OCI-M1 (cell line): ENCODE measurements around the gene METTL8.
"Not testable (repeated sequence)": the region's sequence is repeated elsewhere in the genome, so short reads cannot be mapped to it uniquely, and the experiment has no call there.

Experiments
- DNase-seq: peaks from one replicate; lab custom pipeline; 2025; lab: John Stamatoyannopoulos, UW

METTL8 gene

DNA sequence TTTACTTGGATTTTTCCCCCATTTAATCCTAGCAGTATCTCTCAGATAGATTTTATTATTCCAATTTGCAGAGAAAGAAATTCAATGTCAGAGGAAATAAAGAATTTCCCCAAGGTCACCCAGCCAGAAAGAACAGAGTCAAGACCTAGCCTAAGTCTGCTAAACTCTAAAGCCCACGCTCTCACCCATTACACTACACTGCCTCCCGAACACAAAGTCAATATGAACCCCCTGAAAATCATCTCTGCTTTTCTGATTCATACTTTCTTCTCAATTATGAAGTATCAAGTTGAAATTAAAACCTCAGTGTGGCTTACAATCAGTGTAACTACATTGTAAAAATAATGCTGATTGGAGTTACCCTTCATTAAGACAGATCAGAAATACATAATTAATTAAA is 89.6 kb downstream of the METTL8 start:
- no peak for DNase-seq

DNA sequence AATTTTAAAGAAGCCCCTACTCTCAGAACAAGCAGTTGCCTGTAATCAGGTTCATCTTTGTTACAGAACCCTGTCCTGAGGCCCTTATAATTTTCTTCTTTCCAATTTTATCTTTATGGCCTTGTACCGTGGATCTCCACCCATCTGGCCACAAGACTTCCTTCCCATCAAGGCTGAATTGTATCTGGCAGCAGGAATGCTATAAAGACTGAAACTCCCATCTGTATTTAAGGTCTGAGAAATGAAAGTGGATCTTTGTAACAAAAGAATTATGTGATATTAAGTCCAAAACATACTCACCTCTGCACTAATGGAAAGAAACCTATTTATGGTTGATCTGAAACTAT is 91.8 kb downstream of the METTL8 start:
- peak; percentile 51 for DNase-seq

DNA sequence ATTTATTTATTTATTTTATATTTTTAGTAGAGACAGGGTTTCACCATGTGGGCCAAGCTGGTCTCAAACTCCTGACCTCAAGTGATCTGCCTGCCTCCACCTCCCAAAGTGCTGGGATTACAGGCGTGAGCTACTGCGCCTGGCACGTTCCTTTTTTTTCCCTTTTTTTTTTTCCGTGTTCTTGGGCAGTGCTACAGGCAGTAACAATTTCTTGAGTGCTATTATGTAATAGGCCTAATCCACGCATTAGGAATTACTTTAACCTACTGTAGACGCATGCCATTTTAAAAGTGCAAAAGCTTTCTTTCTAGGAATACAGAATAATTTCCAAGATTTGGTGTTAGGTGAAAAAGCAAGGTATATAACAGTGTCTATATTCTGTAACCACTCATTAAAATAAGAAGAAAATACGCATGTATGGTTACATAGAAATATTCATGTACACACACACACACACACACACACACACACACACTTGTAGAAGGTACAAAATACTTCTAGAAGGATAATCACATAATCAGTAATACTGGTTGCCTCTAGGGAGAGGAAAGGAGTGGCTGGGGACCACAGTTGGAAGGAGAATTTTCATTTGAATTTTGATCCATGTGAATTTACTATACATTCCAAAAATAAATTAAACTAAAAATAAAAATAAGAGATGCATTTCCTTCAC is 92.3 kb downstream of the METTL8 start:
- peak; percentile 48 for DNase-seq

DNA sequence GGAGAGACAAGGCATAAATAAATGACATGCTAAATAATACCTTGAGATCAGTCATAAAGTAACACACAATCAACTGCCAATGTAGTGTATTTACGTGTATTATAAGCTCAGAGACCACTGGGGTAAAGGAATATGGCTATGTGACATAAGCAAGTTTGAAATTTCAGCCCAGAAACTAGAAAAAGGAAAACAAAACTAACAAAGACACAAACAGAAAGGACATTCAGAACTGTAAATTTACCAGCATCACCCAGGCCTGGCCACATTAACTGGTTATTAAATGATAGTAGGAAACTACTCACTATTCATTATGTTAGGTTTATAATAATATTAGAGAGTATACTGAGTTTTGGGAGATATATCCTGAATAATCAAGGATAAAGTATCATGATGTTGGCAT is 98.8 kb downstream of the METTL8 start:
- no peak for DNase-seq

DNA sequence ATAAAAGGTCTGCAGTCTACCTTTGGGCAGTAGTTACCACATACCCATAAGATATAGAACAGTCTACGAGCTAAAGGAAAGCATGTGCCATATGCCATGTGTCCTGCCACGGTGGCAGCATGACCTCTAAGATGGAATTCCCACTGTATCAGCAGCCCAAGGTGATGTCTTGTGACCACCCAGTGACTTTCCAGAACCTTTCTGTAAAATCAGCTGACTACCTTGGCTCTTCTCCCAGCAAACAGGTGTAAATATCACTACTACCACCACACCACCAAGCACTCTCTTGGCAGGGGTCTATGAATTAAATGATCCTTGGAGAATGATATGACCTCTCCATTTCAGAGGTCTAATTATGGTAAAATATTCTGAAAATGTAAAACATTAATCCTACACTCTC is 99.6 kb downstream of the METTL8 start:
- DNase-seq = no peak

DNA sequence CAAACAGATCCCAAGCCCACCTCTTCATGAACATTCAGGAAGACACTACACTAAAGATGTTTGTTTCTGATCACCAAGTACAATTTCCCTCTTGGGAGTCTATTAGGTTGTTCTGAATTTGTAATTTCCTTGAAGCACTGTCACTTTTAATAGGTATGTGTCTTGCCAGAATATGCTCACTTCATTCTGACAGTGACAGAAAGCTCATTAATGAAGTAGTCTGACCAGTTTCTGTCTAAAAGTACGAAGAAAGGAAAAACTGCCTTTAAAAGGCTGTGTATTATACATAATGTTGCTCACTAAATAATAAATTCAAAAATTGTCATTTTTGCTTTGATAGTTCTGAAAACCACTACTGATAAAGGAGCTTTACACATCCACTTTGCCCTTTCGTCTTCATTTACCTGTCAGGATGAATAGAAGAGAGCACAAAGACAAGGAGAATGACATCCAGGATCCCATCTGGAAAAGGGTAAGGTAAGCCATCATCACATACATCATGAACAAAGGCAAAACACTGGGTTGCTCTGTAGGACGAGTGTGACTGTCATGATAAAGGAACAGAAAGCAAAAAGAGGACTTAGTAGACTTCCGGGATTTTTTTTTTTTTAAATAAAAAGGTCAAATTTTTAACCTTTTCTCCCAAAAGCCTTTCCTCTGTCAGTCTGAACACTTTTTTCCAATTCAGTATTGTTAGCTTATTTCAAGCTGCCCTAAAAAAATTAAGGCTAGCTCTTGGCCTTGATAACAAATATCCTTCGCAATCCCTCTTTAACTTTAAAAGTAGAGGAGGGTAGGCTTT is 103.4 kb downstream of the METTL8 start:
- no peak for DNase-seq

DNA sequence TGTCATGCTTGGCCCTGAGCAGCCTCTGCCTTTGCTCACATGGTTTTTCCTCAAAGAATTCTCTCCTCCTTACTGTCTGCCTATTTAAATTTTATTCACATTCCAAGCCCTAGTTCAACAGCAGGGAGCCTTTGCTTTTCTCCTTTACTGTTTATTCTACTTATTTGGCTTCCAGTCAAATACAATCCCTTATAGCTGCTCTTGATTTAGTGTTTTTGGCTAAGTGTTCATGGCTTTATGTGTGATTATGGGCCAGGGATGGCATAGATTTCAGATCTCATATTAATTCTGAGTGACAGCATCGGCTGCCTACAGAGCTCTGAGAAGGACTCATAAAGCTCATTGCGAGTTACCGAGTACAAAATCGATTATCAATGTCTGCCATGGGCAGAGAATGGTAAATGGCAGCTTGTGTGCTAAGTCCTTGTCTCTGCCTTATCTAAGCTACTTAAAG is 106.7 kb downstream of the METTL8 start:
- DNase-seq = peak; percentile 21

DNA sequence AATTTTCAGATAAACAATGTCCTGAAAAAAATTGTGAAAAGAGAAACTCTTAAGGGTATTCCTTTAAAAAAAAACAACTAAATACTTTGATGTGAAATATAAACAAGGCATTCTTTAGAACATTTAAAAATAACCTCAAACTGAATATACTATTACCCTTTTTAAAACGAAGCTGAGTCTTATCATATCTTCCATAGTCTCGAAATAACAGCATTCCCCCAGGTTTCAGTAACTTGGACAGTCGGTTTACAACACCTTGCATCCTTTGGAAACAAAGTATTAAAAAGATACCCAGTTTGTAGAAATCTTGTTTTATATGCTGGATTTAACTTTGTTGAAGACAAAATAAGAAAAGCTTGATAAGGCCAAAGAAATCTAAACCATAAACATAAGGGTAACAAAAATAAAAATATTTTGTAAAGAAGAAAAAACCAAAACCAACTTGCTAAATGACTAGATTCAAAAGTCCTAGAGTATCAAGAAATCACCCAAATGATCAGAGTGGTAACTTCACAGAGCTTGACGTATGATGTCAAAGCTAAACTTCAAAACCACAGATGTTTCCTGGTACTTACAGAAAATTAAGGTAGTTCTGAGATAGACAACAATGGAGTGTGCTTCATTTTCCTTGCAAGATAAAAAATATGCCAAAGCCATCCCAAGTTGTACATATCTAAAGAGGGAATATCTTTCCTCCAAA is 107.8 kb downstream of the METTL8 start:
- DNase-seq = no peak

DNA sequence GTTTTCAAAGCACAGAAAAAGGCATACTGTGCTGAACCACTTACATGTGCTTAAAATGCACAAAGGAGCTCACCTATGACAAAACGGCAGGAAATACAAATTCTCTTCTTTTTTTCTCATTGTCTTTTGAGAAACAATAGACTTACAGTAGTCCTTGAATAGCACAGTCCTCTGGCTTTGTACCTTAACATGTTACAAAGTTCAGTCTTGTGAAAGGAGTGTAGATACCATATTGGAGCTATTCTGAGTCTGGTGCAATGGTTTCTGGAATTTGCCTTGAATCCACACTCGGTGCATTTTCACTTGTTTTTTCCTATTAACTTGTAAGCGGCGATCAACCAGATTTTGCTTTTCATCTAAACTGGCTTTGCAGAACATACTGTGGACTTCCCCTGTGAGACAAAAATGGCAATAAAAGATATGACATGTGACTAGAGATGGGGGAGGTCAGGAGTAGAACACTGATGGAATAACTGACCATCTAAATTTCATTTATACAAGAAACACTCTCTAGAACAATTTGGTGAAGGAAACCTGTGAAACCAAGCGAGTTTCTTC is 109.7 kb downstream of the METTL8 start:
- DNase-seq = peak; percentile 59

DNA sequence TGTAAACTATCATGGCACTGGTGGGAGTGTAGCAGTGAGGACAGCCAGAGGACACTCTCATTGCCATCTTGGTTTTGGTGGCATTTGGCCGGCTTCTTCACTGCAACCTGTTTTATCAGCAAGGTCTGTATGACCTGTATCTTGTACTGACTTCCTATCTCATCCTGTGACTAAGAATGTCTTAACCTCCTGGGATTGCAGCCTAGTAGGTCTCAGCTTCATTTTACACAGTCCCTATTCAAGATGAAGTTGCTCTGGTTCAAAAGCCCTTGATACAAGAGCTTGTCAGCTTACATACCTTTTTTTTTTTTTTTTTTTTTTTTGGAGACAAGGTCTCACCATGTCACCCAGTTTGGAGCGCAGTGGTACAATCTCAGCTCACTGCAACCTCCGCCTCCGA is 110.9 kb downstream of the METTL8 start:
- no peak for DNase-seq

DNA sequence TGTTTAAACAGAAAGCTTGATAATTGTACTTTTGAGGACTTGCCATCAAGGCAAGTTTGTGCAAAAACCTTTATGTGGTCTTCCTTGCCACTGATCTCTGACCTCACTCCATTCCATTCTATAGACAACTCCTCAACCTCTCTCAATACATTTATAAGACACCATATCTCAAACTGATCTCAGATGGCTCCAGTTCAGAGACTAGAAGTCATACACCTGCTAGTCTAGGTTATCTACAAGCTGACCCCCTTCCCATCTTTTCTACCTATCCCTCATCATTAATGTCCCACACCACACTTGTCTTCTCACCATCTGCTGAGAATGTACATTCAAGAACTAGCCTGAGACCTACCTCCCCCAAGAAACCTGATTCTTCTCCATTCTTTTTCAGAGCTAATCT is 113.1 kb downstream of the METTL8 start:
- no peak for DNase-seq

DNA sequence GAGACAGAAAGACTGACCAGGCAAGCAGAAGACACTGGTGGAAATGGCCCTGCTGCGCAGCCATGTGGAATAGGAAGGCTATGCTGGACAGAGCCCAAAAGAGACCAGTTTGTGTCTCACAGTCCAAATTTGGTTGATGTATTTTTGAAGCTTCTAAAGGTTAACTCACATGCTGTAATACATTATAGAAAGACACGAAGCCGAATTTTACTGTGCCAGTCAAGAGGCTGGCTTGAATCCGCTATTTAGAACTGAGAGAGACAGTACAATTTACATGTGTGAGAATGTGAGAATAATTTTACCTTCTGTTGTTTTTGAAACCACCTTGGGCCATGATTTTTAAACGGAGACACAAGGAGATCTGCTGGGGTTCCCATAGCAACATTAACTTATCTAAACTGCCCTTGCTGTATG is 113.6 kb downstream of the METTL8 start:
- no peak for DNase-seq

DNA sequence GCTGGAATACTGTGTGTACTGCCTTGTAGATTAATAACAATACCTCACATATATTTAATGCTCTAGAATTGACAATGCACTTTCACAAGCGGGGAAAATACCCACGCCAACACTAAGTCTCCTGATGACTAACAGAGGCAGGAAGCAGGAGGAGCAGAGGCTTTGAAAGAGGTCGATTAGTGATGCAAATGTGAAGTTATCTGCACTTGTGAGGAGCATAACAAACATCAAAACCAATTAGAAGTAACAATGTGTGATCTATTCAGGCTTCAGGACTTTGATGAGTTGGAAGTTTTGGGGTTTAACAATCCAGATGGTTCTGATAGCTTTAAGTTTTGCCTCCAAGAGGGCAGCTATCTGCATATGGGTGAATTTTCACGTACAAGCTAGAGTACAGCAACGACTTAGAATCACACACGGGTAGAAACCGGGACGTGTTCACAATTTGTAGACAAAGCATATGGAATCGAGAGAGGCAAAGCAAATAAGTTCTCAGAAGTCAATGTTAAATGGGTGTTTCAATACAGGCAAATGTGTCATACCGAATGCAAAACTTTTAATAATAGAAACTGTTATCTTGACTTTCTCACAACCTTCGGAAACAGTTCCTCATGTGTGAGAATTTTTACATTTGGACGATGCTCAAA is 114.5 kb downstream of the METTL8 start:
- no peak for DNase-seq

DNA sequence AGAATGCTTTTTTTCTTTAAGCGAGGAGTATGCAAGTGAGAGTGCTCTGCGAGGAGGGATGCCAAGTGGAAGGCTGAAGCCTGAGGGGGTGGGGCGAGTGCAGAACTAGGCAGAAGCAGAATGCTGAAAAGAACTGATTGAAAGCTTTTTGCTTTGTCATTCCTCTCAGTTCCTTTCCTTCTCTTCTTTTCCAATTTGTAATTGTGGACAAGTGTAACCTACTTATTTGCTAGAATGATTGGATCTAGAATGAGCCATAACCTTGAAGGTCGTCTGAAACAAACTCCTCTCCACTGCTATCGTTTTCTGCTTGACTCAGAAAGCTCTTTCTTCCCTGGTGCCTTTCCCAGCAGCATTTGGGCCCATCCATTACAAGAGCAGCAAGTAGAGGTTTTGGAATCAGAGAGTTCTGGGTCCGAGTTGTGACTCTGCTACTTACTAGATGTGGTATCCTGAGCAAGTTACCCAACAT is 115.3 kb downstream of the METTL8 start:
- no peak for DNase-seq

DNA sequence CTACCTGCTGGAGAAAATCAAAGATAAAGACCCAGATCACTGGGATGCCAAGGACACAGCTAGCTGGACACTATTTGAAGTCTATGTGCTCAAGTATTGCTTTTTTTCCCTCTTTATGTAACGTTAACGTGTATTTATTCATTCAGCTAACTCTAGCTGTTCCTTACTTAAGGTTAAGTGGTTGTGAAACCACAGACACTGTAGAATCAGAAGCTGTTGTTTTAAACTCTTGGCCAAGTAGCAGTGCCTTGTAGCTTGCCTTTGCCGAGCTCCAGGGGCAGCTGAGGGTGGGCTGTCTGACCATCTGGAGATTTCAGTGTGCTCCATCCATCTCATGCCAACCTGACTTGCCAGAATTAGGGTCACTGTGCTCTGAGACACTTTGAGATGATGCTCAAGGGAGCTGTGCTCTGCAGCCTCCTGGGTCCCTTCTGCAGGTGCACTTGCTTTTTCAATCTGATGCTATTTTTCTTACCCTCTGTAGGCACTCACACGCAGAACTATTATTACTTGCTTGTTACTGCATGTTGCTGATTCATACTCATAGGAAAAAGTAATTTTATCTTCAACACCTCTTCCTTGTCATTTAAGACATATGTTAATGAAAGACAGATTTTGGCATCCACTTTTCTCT is 116.2 kb downstream of the METTL8 start:
- no peak for DNase-seq

DNA sequence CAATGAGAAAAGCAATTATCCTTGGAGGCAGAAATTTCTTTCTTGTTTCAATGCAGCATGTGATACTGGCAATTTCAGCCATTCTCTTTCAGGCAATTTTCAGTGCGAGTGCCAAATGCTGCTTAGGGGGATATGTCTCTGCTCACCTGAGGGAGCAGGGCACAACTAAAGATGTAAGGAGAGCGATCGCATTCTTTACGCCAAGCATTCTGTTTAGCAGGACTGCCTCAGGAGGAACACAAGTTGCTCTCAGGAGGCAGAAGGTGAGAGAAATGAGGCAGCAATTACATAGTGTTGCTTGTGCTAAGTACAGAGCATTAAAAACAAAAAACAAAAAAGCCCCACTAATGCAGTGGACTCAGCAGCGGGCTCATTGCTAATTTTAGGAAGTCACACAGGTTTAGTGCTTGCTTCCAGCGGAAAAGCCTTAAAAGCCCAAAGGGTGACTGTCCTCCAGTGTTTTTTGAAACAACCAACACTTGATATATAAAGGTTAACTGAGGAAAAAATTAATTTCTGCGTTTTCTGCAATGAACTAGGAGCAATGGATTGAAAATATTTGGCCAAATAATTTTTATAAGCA is 116.9 kb downstream of the METTL8 start:
- no peak for DNase-seq

DNA sequence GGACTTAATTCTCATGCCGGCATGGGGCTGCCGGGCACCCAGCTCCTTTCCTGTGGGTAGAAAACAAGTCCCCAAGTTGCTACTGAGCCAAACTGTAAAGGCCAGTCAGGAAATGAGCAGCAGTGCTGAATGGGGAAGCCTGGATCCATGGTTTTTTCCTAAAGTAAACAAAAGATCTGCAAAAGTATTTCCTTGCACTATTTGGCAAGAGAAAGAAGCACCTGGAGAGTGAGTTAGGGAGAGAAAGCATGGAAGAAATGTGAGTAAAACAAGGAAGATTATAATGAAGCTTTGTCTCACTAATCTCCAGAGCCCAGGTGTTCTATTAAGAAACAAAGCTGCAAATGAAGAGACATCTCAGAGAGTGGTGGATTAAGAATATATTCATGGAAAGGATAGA is 117.6 kb downstream of the METTL8 start:
- no peak for DNase-seq

DNA sequence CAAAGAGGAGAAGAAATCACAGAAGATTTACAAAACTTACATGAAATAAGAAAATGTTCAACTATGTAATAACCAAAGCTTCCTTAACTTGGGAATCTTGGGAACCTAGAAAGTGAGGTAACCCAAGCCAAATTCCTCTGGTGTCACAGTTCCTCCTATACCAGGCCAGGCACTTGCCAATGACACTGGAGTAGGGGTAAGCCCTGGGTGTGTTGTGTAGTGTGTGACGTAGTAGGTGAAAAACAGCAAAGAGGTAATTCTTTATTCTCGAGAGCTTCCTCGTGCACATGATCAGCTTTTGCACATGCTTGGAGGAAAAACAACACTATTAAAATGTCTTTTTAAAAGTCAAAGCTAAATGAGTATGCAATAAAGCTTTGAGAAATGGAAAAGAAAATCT is 118.0 kb downstream of the METTL8 start:
- no peak for DNase-seq

DNA sequence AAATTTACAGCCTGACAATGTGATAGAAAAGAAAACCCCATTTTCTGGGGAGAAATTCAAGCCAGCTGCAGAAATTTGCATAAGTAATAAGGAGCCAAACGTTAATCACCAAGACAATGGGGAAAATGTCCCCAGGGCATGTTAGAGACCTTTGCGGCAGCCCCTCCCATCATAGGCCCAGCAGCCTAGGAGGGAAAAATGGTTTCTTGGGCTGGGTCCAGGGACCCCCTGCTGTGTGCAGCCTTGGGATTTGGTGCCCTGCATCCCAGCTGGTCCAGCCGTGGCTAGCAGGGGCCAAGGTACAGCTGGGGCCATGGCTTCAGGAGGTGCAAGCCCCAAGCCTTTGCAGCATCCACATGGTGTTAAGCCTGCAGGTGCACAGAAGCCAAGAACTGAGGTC is 121.6 kb downstream of the METTL8 start:
- DNase-seq = not testable (repeated sequence)

DNA sequence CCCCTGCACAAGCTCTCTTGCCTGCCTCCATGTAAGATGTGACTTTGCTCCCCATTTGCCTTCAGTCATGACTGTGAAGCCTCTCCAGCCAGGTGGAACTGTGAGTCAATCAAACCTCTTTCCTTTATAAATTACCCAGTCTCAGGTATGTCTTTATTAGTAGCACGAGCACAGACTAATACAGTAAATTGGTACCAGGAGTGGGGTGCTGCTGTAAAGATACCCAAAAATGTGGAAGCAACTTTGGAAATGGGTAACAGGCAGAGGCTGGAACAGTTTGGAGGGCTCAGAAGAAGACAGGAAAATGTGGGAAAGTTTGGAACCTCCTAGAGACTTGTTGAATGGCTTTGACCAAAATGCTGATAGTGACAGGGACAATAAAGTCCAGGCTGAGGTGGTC is 122.2 kb downstream of the METTL8 start:
- not testable (repeated sequence) for DNase-seq

DNA sequence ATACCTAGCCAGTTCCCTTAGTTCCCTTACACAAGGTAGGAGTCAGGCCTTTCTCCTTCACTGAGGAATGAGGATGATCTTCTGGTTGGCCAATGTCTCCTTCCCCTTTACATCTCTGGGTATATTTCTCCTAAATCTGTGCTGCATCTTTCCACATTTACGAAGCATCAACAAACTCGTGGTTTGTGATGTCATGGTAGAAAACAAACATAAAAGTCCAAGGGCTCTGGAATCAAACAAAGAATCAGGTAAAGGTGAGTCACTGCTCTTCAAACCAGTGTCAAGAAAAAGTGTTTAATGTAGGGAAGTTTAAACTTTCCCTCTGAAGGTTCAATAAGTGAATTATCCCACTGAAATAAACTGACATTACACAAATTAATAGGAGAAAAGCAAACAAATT is 122.9 kb downstream of the METTL8 start:
- no peak for DNase-seq
